A549 treated with Hydrocortisone at 1 μM for 4 hours (cell line): ENCODE data around the gene C3orf52. TPM values are rescaled to one million over a fixed set of nuclear protein-coding genes. Genes with fewer than 3 reads are reported as not detected.

Experiments
- total RNA-seq: library from RNA; stranded (reverse); fragments of 200-300 nt; extraction: Qiagen RNA extraction; gene quantifications from 5 replicates; pipeline ENCODE4 v1.2.3, GENCODE V29; 2022

C3orf52 gene, protein sequence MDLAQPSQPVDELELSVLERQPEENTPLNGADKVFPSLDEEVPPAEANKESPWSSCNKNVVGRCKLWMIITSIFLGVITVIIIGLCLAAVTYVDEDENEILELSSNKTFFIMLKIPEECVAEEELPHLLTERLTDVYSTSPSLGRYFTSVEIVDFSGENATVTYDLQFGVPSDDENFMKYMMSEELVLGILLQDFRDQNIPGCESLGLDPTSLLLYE
- 9.6 to 12.3 TPM (median 11.6 TPM) in 5 replicates for total RNA-seq

DNA sequence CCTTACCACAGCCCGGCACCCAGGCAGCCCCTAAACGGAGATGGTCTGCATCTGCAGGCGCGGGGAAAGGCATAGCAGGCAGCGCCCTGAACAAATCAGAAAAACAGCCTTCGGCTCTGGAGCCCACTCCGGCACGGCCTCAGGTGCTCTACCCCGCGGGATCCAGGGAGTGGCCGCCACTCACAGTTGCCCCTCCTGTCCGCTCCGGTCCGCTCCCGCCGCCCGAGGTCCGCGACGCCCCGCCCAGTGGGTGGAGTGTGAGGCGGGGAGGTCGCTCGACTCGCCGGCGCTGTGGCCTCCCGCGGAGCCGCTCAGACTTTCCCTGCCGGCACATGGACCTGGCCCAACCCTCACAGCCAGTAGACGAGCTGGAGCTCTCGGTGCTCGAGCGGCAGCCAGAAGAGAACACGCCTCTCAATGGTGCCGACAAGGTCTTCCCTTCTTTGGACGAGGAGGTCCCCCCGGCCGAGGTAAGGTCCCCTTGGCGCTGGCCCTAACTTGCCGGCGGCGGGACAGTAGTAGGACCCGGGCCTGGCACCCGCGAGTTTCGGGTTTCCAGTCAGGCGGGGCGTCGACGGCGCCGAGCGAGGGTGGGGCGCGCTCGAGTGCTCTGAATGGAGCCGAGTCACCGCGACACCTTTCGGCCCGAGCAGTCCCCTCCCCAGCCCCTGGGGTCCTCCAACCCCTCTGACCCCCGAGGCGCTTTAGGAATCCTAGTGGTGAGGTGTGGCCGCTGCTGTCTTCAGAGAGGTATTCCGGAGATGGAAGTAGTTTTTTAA, at the start of gene C3orf52:
C3orf52 (plus strand) TSS at position 314 of the 779 bp plus-strand sequence; CDS start at position 333, 19 bp downstream.

GRCh38 chr3:112132975-112133448, 46.8 kb downstream of the C3orf52 start, which contains the start of gene GCSAM:
Gene GCSAM, minus strand, starts transcription at chr3:112133248. Its CDS starts 128 bp downstream, at chr3:112133120.

Other genes starting within 250 kb of the C3orf52 start
- 12.7 to 23.3 TPM (median 18.7 TPM) in 5 replicates for gene PHLDB2, start 227.1 kb upstream of the C3orf52 start, total RNA-seq
- 15.0 to 19.6 TPM (median 17.9 TPM) in 5 replicates for gene ABHD10, start 107.4 kb upstream of the C3orf52 start, total RNA-seq
- gene TAGLN3, start 87.5 kb upstream of the C3orf52 start, total RNA-seq = not detected in 5 replicates
- gene TMPRSS7, start 51.7 kb upstream of the C3orf52 start, total RNA-seq = 0.06 to 0.15 TPM (median 0.06 TPM) in 4 of 5 replicates, not detected in the other
- not detected in 5 replicates for gene GCSAM, start 46.9 kb downstream of the C3orf52 start, total RNA-seq
- gene SLC9C1, start 207.8 kb downstream of the C3orf52 start, total RNA-seq = not detected in 5 replicates
- gene CD200, start 246.8 kb downstream of the C3orf52 start, total RNA-seq = not detected in 5 replicates